Endometrial microvascular endothelial cells (primary cell): ENCODE results near the gene MMP24OS. TPM values are rescaled to one million over a fixed set of nuclear protein-coding genes. Genes with fewer than 3 reads are reported as not detected.
"Not testable (repeated sequence)": the region's sequence is repeated elsewhere in the genome, so short reads cannot be mapped to it uniquely, and the experiment has no call there.

Source experiments
- in situ Hi-C: cut with HindIII; loops from 2 replicates; pipeline ENCODE4 v1.10.0; 2017; ENCODE audit warnings: low sequenced_read_pairs, low pct_unique_long_range_greater_than_20kb; ENCODE audit errors: inconsistent ontology term
- total RNA-seq: library from RNA; depleted of rRNA; stranded (reverse); fragments of >200 nt; gene quantifications from one replicate; pipeline ENCODE4 v1.2.3, GENCODE V29; 2015; ENCODE audit errors: inconsistent ontology term

MMP24OS gene
- total RNA-seq, 1 donor from 2014 or later, result 26.9 TPM

GRCh38 chr20:35262731-35263531 lies 15.0 kb downstream of the MMP24OS start:
- in situ Hi-C loops, result not testable (repeated sequence)

GRCh38 chr20:35262321-35262720 lies 15.6 kb downstream of the MMP24OS start:
- in situ Hi-C loops, result not testable (repeated sequence)

- in situ Hi-C loops, result no loop called here
Measured at GRCh38 chr20:35260426-35260825, 17.5 kb downstream of the MMP24OS start.

- in situ Hi-C loops, result no loop called here
Measured at GRCh38 chr20:35257175-35257909, 20.6 kb downstream of the MMP24OS start.

- in situ Hi-C loops, result no loop called here
Measured at GRCh38 chr20:35254448-35254999, 23.4 kb downstream of the MMP24OS start.

- in situ Hi-C loops, result no loop called here
Measured at GRCh38 chr20:35253010-35253409, 24.9 kb downstream of the MMP24OS start.

- in situ Hi-C loops, result not testable (repeated sequence)
Measured at GRCh38 chr20:35252598-35252997, 25.3 kb downstream of the MMP24OS start.

GRCh38 chr20:35252037-35252461 lies 25.9 kb downstream of the MMP24OS start:
- in situ Hi-C loops, result no loop called here

- in situ Hi-C loops, result no loop called here
Measured at GRCh38 chr20:35251613-35251940, 26.3 kb downstream of the MMP24OS start.

GRCh38 chr20:35248641-35249475 lies 29.1 kb downstream of the MMP24OS start:
- in situ Hi-C loops, result no loop called here

GRCh38 chr20:35246723-35247122 lies 31.2 kb downstream of the MMP24OS start:
- in situ Hi-C loops, result no loop called here

GRCh38 chr20:35243986-35244385 lies 33.9 kb downstream of the MMP24OS start:
- in situ Hi-C loops, result no loop called here

- in situ Hi-C loops, result no loop called here
Measured at GRCh38 chr20:35243317-35243716, 34.6 kb downstream of the MMP24OS start.

GRCh38 chr20:35240811-35241293 lies 37.1 kb downstream of the MMP24OS start:
- in situ Hi-C loops, result no loop called here

- in situ Hi-C loops, result no loop called here
Measured at GRCh38 chr20:35240083-35240810, 37.7 kb downstream of the MMP24OS start.

- in situ Hi-C loops, result no loop called here
Measured at GRCh38 chr20:35238735-35239134, 39.2 kb downstream of the MMP24OS start.

GRCh38 chr20:35238170-35238569 lies 39.8 kb downstream of the MMP24OS start:
- in situ Hi-C loops, result no loop called here

- in situ Hi-C loops, result no loop called here
Measured at GRCh38 chr20:35237486-35237885, 40.4 kb downstream of the MMP24OS start.
